NCI-H1930 (cell line): Measurements from ENCODE around the gene TIFAB.
"Not testable (repeated sequence)": the region's sequence is repeated elsewhere in the genome, so short reads cannot be mapped to it uniquely, and the experiment has no call there.

Experiments used
- DNase-seq, 2 experiments: peaks; one replicate each; lab custom pipeline; 2025; lab: John Stamatoyannopoulos, UW

The TIFAB gene

DNA sequence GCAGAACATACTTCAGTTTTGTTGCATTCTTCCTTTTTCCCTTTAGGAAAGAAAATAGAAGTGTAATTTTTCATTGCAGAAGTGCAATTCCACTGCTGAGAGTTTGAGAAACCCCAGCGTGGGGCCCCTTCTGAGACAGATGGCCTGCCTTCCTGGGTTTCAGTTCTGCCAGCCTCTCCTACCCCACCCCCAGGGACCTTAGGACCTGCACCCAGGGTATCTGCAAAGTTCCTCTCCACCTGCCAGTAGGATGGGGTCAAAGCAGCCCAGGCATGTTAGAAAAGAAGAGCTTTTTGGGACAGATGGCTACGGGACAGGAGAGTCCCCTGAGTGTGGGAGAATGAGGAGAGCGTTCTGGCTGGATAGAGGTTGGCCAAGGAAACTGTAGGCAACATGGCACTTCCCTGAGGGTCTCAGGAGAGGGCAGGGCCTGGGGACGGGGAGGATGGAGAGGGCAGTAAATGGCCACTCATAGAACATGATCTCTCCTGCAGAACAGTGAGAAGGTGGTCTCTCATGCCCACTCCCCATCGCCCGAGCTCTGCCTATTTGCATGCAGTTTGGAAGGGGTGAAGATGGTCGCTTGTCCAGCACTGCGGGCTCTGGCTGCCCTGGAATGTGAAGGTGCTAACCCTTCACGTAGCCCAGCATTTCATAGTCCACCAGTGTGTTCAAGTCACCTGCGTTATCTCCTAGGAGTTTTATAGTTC is at the start of gene TIFAB:
TSS of gene TIFAB (minus strand) at position 31 of the 710 bp plus-strand sequence. CDS start 2,412 bp downstream, outside the sequence.
- no peak for DNase-seq

DNA sequence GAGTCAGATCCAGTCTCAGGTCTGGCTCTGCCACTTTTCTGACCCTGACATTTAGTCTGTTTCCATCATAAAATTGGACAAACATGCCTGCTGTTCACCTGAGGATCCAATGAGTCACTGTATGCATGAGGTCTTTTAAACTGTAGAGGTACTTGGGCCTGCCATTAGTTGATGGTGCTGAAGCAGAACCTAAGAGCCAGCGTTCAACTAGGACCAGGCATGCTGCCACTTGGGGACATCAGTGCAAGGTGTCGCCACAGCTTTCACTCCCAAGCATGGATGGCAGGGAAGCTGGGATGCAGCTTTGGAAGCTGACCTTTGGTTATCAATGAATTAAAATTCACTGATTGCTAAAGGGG is 46.5 kb upstream of the TIFAB start:
- no peak for DNase-seq

DNA sequence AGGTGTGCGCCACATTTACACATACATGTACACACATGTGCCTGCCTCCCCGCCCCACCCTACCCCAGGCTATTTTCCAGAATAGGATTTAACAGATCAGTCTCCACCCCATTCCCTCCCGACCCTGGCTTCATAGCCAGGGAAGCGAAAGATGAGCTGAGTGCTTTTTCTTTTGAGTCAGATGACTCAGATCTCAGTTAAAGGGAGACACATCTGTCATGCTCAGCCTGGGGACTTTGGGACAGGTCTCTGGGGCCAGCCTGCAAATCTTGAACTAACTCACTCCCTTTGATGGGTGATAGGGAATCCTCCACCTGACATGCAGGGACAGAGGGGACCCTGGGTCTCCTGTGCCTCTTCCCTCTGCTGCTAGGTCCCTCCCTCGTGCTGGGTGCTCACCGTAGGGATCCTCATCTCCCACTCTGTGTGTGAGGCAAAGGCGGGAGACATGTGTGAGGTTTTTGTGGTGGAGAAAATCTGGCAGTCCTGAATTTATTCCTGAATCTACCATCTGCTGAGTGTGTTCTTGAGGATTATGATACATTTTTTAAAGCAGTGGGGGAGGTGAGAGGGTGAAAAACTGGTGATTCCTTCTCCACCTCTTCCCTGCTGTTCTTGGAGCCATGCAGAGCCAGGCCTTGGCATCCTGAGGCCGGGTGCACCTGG is 46.0 kb upstream of the TIFAB start:
- no peak for DNase-seq

DNA sequence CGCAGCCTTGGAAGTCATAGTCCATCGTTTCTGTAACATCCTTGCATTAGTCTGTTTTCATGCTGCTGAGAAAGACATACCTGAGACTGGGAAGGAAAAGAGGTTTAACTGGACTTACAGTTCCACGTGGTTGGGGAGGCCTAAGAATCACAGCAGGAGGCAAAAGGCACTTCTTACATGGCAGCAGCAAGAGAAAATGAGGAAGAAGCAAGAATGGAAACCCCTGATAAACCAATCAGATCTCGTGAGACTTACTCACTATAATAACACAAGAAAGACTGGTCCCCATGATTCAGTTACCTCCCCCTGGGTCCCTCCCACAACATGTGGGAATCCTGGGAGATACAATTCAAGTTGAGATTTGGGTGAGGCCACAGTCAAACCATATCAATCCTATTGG is 43.4 kb upstream of the TIFAB start:
- not testable (repeated sequence) for DNase-seq

DNA sequence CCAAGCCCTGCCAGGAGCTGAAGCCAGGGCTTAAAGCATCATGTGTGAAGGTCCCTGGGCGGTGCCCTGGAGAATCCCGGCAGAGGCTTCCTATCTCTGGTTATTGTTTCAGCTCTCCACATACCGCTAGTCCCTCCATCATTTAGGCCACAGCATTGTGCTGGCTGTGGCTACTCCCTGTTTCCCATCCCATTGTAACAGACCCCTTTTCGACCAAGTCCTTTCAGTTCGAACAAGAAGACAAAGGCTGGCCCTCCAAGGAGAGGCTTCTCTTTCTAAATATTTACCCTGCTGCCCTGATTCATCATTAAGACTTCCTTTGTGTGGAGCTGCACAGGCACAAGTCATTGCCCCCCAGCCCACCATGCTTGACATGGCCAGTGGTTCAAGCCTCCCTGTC is 42.0 kb upstream of the TIFAB start:
- no peak for DNase-seq

GRCh38 chr5:135493406-135494180 is 41.4 kb upstream of the TIFAB start:
- DNase-seq = no peak

GRCh38 chr5:135492319-135492626 is 40.1 kb upstream of the TIFAB start:
- no peak for DNase-seq

GRCh38 chr5:135491552-135492318 is 39.6 kb upstream of the TIFAB start:
- DNase-seq = peak; percentile 34 to 42

GRCh38 chr5:135491038-135491551 is 38.9 kb upstream of the TIFAB start:
- DNase-seq = no peak

DNA sequence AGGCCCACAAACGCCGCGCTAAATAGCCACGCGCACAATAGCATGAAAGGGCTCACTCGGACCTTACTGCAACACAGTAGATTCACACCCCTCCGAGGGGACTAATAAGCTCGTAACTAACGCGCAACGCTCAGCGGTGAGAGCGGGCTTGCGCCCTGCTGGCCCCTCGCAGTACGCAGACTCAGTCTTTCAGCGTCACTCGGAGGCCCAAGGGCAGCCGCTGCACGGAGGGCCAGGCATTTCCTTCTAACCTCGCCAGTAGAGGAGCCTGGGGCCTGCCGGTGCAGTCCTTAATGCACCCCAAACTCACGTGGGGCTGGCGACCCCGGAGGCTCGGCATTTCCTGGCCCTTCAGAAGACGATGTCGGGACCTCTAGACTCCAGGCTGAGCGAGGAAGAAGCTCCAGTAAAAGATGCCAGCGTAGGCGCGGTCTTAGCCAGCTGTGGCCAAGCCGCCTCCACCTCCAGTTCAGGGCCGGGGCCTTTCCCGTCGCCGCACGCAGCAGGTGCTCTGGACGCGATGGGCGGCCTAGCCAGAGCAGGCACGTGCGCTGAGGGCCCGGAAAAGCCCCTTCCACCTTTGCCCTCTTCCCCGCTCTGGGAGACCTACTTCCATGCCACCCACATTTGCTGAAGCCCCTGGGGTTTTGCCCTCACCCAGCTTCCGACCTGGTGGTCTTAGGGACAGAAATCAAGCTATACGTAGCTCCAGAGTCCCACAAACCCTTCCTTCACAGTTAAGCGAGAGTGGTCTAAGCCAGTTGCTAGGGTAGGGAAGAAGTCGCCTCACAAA is 38.3 kb upstream of the TIFAB start:
- DNase-seq = no peak

- DNase-seq = peak in 1 of 2 experiments; percentile 31
Observed at GRCh38 chr5:135489466-135490244, 37.5 kb upstream of the TIFAB start.

- DNase-seq = peak; percentile 36 to 47
Observed at GRCh38 chr5:135488727-135489465, 36.7 kb upstream of the TIFAB start.

DNA sequence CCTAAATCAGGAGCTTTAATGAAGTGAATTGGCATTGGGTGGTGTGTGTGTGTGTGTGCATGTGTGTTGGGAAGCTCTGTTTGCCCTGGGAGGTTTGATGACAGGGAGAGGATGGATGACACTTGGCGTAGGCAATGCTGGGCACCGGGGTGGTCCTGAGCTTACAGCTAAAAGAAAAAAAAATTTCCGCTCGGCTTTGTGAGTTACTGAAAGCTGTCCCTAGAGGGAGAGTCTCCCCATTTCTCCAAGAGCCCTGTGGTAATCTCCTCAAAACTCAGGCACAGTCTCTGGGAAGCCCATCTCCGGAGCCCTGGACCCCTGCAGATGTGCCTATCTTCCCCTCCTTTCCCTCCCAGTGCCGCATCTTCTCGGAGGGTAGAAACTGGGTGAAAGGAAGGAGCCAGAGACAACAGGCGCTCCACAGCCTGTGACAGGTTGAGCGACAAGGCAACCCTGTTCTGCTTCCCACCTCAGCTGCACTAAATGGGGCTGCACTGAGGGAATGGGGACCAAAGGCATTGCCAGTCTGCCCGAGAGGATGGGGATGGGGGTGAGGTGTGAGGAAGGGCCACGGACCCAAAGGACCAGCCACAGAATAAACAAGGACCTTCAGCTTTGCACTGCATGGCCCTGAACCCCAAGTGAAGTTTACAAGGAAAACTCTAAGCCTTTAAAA is 35.8 kb upstream of the TIFAB start:
- no peak for DNase-seq

DNA sequence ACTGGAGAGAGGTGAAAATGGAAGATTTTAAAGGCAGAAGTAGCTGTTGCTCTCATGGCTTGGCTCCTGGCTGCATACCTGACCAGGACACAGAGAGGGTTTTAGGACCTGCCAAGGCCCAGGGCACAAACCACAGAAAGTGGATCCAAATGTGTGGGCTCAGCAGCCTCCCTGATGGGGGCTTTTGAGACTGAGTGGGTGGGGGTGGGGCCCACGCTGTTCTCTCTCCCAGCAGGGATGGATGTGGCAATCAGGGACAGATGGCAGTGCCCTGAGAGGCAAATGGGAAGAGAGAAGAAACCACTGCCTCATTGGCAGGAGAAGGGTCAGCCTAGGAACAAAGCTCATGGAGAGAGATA is 34.9 kb upstream of the TIFAB start:
- no peak for DNase-seq

DNA sequence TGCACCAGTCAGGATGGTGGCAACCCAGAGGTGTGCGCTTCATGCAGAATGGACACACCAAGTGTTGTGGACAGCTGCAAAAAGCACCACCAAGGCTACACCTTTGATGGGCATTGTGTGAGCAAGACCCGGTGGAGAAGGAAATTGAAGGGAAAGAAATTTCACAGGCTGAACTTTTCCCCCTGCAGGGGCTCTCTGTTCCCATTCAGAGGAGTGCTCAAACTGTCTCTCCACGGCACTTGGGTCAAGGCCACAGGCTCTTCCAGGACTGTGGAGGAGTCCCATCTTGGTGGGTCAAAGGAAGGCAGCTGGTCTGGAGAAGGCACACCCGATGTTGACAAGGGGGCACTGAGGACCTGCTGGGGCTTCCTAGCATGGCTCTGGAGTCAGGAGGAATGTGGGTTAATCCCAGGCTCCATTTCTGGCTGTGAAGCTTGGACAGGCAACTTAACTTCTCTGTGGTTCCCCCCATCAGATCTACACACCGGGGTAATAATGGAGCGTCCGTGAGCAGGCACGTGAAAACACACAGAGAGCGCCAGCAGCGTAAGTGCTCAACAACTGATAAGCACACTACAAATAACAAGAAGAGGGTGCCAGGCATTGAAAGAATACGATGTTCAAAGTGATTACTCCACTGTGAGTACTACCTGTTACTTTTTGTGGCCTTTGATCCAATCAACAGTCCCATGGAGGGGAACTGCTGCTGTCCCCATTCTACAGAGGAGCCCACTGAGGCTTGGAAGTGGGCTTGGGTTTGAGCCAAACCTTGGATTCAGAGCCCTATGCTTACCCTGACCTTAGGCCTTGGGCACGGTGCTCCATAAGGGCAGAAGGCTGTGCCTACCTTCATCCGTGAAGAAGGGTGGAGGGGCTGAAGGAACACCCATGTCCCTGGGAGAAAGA is 34.2 kb upstream of the TIFAB start:
- DNase-seq = no peak

GRCh38 chr5:135484674-135485086 is 32.5 kb upstream of the TIFAB start:
- DNase-seq = no peak

- no peak for DNase-seq
Observed at GRCh38 chr5:135483254-135483653, 31.1 kb upstream of the TIFAB start.

DNA sequence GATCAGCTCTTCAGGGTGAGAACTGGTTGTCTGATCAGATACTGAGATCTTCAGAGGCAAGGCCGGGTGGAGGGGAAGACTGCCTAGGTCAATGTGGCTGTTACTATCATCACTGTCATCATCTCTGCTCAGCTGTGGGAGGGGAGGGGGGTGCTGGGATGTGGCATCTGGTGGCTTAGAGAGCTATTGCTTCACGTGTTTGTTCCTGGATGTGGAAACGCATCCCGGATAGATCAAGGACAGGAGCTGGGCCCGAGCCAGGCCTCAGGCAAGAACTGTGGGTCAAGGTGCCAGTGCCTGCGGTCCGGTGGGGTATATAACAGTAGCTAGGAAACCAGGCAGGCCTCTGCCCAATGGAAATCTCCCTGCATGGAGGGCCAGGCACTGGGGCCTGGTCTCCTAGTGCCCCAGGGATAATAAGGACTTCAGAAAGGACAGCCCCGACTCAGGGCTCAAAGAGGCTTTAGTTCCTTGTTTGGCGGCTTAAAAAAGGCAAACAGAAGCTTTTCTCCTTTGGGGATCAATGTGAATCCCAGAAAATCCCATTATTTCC is 30.3 kb upstream of the TIFAB start:
- no peak for DNase-seq
